Measurements from ENCODE around the gene AHNAK2.

The AHNAK2 gene

GRCh38 chr14:104928391-104929133 is 49.6 kb downstream of the AHNAK2 start:
- no peak overlapping the region for H3K4me3 ChIP-seq (ENCODE audit: low read depth, low read length)
- TF ChIP-seq CTCF (IDR thresholded peaks at IDR 0.05; ENCODE audit: low read depth, low read length), result no peak

GRCh38 chr14:104927901-104928300 is 50.3 kb downstream of the AHNAK2 start:
- TF ChIP-seq CTCF (IDR thresholded peaks at IDR 0.05; ENCODE audit: low read depth, low read length), result no peak
- no peak overlapping the region for H3K4me3 ChIP-seq (ENCODE audit: low read depth, low read length)

GRCh38 chr14:104927432-104927816 is 50.8 kb downstream of the AHNAK2 start:
- no peak for TF ChIP-seq CTCF (IDR thresholded peaks at IDR 0.05; ENCODE audit: low read depth, low read length)
- no peak overlapping the region for H3K4me3 ChIP-seq (ENCODE audit: low read depth, low read length)

GRCh38 chr14:104926619-104927431 is 51.3 kb downstream of the AHNAK2 start:
- H3K4me3 ChIP-seq (ENCODE audit: low read depth, low read length), result no peak overlapping the region

GRCh38 chr14:104925855-104926609 is 52.1 kb downstream of the AHNAK2 start:
- TF ChIP-seq CTCF (IDR thresholded peaks at IDR 0.05; ENCODE audit: low read depth, low read length), result no peak
- H3K4me3 ChIP-seq (ENCODE audit: low read depth, low read length), result no peak overlapping the region

More at GRCh38 chr14:104926619-104927431, 51.3 kb downstream of the AHNAK2 start:
- TF ChIP-seq CTCF (IDR thresholded peaks at IDR 0.05; ENCODE audit: low read depth, low read length), result no peak

- no peak overlapping the region for H3K4me3 ChIP-seq (ENCODE audit: low read depth, low read length)
- TF ChIP-seq CTCF (IDR thresholded peaks at IDR 0.05; ENCODE audit: low read depth, low read length), result no peak
These were observed 52.8 kb downstream of the AHNAK2 start for GRCh38 chr14:104925214-104925854.
